HG02943 (cell line): ENCODE data around the gene AKR1D1.
"Not testable (repeated sequence)": the region's sequence is repeated elsewhere in the genome, so short reads cannot be mapped to it uniquely, and the experiment has no call there.

Experiments
- ATAC-seq: cut with Tn5 transposase; IDR thresholded peaks from one replicate; pipeline ENCODE4 v1.9.1; 2021; ENCODE audit warnings: mild to moderate bottlenecking, low read depth, moderate library complexity; ENCODE audit not compliant: unreplicated experiment

The AKR1D1 gene, protein sequence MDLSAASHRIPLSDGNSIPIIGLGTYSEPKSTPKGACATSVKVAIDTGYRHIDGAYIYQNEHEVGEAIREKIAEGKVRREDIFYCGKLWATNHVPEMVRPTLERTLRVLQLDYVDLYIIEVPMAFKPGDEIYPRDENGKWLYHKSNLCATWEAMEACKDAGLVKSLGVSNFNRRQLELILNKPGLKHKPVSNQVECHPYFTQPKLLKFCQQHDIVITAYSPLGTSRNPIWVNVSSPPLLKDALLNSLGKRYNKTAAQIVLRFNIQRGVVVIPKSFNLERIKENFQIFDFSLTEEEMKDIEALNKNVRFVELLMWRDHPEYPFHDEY

DNA sequence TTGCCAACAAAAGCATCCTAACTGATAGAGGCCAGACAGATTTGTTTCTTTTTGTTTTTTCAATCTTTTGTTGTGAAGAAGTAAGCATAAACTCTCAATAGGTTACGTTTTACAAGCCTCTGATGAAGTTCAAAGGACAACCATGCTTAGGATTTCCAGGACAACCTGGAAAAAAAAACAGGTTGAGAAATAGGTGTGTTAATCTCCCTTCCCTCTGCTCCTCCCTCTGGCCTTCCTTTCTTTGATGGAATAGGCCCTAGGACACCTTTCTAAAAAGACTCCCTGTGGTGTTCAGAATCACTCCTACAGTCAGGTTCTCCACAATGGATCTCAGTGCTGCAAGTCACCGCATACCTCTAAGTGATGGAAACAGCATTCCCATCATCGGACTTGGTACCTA lies at the start of gene AKR1D1:
Gene AKR1D1, plus strand, starts transcription at position 264 of the 400 bp plus-strand sequence. Its CDS starts 60 bp downstream, at position 324.
- no peak for ATAC-seq

- no peak for ATAC-seq
Observed at GRCh38 chr7:138027100-138027499, 49.2 kb upstream of the AKR1D1 start.

- ATAC-seq: no peak
Observed at GRCh38 chr7:138029126-138029525, 47.1 kb upstream of the AKR1D1 start.

DNA sequence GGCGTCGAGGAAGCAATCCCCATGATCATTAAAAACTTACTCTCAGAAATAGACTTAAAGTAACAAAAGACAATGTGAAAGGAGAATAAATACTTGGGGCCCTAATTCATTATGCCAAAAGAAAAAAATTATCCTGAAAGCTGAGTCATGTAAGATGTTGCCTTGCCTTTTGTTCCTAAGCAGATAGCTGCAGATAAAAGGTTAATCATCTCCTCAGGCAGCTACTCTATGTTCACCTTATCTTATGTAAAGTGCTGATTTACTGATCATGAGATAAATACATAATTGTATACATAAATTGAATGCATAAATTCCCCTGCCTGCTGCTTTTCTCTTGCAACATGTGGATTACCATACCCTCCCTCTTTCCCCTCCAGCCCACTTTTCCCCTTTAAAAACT lies 46.3 kb upstream of the AKR1D1 start:
- no peak for ATAC-seq

DNA sequence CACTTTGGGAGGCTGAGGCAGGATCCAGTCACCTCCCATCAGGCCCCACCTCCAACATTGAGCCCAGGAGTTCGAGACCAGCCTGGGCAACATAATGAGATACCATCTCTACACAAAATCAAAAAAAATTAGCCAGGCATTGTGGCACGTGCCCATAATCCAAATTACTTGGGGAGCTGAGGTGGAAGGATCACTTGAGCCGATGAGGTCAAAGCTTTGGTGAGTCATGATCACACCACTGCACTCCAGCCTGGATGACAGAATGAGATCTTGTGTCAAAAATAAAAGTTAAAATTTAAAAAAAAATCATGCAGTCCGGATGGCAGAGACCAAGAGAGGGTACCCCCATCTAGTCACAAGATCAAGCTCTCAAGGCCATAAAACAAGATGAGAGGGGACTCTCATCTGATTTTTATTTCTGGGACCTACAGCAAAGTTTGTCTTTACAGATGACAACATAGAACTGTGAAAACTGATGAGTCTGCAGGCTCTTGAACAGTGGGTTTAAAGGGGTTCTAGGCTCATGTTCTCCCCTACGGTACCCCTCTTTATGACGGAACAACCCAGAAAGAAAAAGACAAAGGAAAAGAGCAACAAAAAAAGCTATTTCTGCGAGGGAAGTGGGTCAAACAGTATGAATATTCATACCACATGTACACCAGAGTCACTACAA lies 45.4 kb upstream of the AKR1D1 start:
- no peak for ATAC-seq

DNA sequence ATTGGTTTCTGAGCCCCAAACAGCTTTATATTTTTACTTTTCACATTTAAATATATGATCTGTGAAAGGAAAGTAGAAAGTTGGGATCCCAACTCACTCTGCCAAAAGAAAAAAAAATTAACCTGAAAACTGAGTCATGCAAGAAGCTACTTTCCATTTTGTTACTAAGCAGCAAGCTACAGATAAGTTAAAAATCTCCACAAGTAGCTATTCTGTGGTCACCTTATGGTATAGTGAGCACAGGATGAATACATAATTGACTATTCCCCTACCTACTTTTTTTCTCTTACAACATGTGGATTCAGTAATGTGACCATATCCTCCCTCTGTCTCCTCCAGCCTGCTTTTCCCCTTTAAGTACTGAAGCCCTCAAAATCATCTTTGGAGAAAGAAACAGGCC lies 44.1 kb upstream of the AKR1D1 start:
- no peak for ATAC-seq

DNA sequence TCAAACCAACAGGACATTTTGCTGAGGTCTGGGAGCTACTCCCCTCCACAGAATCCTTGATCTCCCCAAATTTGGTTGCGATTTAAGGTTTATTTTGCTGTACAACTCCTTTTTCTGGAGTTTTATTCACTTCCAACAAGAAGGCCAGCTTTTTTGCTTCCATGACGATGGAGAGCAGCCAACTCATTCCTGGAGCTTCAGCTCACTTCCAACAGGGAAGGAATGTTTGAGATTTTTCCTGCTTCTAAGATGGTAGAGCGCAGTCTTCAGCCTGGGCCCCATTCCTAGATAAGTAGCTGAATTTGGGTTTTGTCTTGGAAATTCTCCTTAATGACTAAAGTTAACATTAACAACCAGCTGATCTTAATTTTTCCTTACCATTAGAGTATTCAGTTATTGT lies 43.5 kb upstream of the AKR1D1 start:
- ATAC-seq: no peak

DNA sequence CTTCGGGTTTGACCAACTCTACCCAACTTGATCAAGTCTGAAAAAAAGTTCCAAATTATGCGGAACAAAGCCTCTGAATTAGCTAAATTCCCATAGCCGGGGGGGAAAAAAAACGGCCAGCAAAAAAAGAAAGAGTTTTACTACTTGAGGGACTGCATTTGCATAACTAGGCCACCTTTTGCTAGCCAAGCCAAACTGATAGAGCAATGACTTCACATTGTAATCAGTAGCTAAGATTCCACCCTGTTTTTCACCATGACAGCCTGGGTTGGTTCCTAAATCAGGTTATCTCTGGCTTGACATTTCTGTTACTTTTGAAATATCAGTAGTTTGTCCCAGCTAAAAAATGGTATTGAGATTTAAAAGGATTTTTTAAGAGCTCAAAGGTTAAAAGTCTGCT lies 43.0 kb upstream of the AKR1D1 start:
- no peak for ATAC-seq

DNA sequence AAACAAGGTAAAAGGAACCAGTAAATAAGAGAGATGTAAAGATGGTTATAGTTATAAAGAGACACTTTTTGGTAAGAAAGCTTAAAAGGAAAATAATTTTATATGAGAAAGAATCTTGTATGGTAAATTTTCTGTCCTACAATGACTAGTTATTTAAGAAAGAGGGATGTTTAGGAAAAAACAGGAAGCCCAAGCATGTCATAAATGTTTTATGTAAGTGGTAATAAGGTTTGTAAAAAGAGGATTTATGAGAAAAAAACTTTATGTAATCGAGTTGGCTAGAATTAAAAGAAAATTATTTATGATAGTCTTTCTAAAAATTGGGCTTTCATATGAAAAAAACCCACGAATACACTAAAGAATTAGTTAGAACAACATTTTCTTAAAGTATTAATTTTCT lies 40.1 kb upstream of the AKR1D1 start:
- ATAC-seq: no peak

DNA sequence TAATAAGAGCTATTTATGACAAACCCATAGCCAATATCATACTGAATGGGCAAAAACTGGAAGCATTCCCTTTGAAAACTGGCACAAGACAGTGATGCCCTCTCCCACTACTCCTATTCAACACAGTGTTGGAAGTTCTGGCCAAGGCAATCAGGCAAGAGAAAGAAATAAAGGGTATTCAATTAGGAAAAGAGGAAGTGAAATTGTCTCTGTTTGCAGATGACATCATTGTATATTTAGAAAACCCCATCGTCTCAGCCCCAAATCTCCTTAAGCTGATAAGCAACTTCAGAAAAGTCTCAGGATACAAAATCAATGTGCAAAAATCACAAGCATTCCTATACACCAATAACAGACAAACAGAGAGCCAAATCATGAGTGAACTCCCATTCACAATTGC lies 36.2 kb upstream of the AKR1D1 start:
- not testable (repeated sequence) for ATAC-seq

DNA sequence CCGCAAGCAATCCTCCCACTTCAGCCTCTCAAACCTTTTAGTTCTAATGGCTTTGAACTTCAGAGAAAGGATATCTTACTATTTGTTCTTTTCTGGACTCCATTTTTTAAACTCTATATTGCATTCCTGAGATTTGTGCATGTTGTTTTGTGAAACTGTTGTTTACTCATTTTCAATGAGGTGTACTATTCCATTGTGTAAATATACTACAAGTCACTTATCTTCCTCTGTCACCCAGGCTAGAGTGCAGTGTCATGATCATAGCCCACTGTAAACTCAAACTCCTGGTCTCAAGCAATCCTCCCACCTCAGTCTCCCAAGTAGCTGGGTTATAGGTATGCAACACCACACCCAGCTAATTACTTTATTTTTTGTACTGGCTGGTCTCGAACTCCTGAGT lies 31.4 kb upstream of the AKR1D1 start:
- no peak for ATAC-seq

DNA sequence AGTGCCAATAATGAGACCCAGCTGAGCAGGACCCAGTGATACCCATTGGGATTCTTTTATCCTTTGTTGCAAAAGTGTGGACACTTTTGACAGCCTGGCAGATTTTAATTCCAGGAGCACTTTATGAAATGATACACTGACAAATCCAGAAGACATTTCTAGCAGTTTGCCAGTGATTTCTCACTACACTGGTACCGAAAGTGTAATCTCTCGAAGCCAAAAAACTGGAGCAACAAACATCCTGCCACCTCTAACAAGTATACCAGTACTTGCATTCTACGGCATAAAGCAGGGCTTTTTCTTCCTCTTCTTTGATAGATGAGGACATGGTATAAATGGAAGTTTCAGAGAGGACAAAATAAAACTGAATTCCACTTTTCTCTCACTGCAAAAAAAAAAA lies 28.4 kb upstream of the AKR1D1 start:
- no peak for ATAC-seq

GRCh38 chr7:138049505-138050116 lies 26.6 kb upstream of the AKR1D1 start:
- no peak for ATAC-seq

- not testable (repeated sequence) for ATAC-seq
Observed at GRCh38 chr7:138051712-138052247, 24.5 kb upstream of the AKR1D1 start.

- no peak for ATAC-seq
Observed at GRCh38 chr7:138052696-138053095, 23.6 kb upstream of the AKR1D1 start.

DNA sequence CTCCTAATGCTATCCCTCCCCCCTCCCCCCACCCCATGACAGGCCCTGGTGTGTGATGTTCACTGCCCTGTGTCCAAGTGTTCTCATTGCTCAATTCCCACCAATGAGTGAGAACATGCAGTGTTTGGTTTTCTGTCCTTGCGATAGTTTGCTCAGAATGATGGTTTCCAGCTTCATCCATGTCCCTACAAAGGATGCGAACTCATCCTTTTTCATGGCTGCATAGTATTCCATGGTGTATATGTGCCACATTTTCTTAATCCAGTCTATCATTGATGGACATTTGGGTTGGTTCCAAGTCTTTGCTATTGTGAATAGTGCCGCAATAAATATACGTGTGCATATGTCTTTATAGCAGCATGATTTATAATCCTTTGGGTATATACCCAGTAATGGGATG lies 20.6 kb upstream of the AKR1D1 start:
- ATAC-seq: not testable (repeated sequence)

- ATAC-seq: no peak
Observed at GRCh38 chr7:138063400-138063799, 12.9 kb upstream of the AKR1D1 start.

GRCh38 chr7:138064856-138065357 lies 11.4 kb upstream of the AKR1D1 start:
- no peak for ATAC-seq

- ATAC-seq: no peak
Observed at GRCh38 chr7:138065827-138066226, 10.4 kb upstream of the AKR1D1 start.

DNA sequence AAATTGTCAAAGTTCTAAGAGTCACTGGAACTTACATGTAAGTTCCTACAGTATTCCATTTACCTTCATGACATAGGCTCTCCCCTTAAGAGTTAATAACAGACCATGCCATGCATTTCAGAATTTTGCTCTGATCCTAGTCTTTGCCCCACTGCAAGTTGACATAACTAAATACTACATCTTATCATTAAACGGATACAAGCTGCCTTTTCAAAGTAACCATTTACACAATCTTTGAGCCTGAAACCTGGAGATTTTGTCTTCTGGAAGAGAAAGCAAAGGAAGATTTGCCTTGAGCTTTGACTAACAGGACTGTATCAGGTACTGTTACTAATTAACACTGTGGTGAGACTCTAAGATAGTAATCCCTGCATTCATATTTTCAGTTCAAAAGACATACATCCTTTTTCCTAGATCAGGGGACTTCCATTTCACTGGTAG lies 9.3 kb upstream of the AKR1D1 start:
- ATAC-seq: no peak

DNA sequence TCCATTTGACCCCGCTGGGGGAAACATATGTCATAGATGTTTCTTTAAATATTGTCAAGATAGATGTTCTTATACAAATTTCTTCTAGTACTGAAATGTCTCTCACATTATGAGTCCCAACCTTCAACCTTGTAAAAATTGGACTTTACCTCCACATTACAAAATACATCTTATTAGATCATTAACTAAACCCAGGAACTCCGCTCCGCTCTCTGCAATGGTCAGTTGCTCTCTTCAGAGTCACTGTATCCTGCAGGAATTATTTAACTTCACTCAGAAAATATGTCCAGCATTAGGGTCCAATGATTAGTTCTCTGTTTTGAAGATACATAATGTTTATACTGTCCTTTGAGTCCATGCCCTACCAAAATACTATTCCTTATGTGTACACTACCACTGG lies 8.5 kb upstream of the AKR1D1 start:
- ATAC-seq: no peak
